Left ventricle myocardium inferior (tissue), 1 donor: Measurements from ENCODE around the gene FILIP1. TPM values are rescaled to one million over a fixed set of nuclear protein-coding genes. Genes with fewer than 3 reads are reported as not detected.

Experiments used
- DNase-seq: peaks from one replicate; pipeline ENCODE4 v3.0.0-alpha.2; 2020
- H3K27ac ChIP-seq: fragments of 200-600 bp; replicated peaks from 2 replicates; pipeline ENCODE4 v1.8.0; 2021
- H3K27me3 ChIP-seq: fragments of 200-600 bp; 2 replicates; pipeline ENCODE4 v1.8.0; 2021; ENCODE audit warnings: low read depth
- H3K36me3 ChIP-seq: fragments of 200-600 bp; 2 replicates; pipeline ENCODE4 v1.8.0; 2021
- H3K4me1 ChIP-seq: fragments of 200-600 bp; 2 replicates; pipeline ENCODE4 v1.8.0; 2021
- H3K4me3 ChIP-seq: fragments of 200-600 bp; 2 replicates; pipeline ENCODE4 v1.8.0; 2021; ENCODE audit warnings: mild to moderate bottlenecking, moderate library complexity
- H3K9me3 ChIP-seq: fragments of 200-600 bp; replicated peaks from 2 replicates; pipeline ENCODE4 v1.8.0; 2021
- intact Hi-C: fragments of 100-400 bp; cut with micrococcal nuclease; formaldehyde crosslinking; loops from one replicate; pipeline ENCODE4 v1.11.0; 2022
- total RNA-seq: library from RNA; stranded (reverse); fragmentation: NEBNext Ultra II Directional; extraction: Animal tissue kit (Norgen Biotek cat#: 25700); gene quantifications from one replicate; pipeline ENCODE4 v1.2.1, GENCODE V29; 2021
- TF ChIP-seq, protein P1 (sequence below): fragments of 200-600 bp; IDR thresholded peaks from 2 replicates; pipeline ENCODE4 v1.8.0; 2021; ENCODE audit warnings: antibody characterized with exemption, mild to moderate bottlenecking, borderline replicate concordance
- donor health status: DM: no; HTN: yes; CAD: no; lungs with severe emphysema.

The FILIP1 gene
- total RNA-seq, 1 donor from 2014 or later: 173 TPM

DNA sequence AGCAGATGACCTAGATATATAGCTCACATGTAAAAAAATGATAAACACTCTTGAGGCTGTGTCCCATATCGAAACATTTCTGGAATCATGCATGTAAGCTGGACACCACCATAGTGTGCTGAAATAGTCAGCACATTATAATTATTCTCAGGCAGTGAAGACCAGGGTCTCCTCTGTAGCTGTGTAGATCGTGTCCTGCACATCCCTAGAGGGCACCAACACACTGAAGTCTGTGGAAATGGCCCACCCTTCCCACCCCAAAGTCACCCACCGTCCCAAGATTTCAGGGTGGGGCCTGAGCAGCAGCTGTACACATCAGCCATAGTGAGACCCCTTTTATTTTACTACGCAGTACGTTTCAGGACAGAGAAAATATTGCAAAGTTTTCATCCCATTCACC is 188.0 kb downstream of the FILIP1 start:
- no peak for DNase-seq
- H3K4me3 ChIP-seq: no peak overlapping the region
- TF ChIP-seq, protein P1, sequence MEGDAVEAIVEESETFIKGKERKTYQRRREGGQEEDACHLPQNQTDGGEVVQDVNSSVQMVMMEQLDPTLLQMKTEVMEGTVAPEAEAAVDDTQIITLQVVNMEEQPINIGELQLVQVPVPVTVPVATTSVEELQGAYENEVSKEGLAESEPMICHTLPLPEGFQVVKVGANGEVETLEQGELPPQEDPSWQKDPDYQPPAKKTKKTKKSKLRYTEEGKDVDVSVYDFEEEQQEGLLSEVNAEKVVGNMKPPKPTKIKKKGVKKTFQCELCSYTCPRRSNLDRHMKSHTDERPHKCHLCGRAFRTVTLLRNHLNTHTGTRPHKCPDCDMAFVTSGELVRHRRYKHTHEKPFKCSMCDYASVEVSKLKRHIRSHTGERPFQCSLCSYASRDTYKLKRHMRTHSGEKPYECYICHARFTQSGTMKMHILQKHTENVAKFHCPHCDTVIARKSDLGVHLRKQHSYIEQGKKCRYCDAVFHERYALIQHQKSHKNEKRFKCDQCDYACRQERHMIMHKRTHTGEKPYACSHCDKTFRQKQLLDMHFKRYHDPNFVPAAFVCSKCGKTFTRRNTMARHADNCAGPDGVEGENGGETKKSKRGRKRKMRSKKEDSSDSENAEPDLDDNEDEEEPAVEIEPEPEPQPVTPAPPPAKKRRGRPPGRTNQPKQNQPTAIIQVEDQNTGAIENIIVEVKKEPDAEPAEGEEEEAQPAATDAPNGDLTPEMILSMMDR: no peak
- intact Hi-C loops: no loop called here
- peaks cover 3% of the 10 kb centered on the region for H3K9me3 ChIP-seq
- H3K36me3 ChIP-seq: peaks cover 29% of the 10 kb centered on the region
- no peak overlapping the region for H3K27ac ChIP-seq
- no peaks in the 10 kb centered on the region for H3K27me3 ChIP-seq
- H3K4me1 ChIP-seq: peaks cover 32% of the 10 kb centered on the region

DNA sequence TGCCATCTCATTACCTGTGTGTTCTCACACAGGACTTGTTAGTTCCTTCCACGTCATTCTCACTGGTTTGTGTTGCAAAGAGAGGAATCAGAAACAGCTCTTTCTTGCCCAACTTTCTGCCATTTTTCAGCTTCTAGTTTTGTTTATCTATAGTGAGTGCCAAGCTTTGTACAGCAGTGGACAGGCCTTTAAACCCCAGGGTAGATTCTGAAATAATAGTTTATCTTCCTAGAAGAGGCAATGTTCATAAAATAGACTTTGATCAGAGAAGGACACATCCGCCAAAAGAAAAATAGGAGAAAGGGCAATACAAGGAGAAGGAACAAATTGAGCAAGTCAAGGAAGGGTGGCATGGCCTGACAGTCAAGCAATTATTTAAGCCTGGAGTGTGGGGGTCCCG is 191.3 kb downstream of the FILIP1 start:
- H3K4me1 ChIP-seq: peaks cover 39% of the 10 kb centered on the region
- TF ChIP-seq, protein P1: no peak
- peaks cover 15% of the 10 kb centered on the region for H3K36me3 ChIP-seq
- no peak for DNase-seq
- H3K4me3 ChIP-seq: no peak overlapping the region
- intact Hi-C loops: no loop called here
- H3K27me3 ChIP-seq: no peaks in the 10 kb centered on the region
- H3K9me3 ChIP-seq: peaks cover 3% of the 10 kb centered on the region
- H3K27ac ChIP-seq: no peak overlapping the region

DNA sequence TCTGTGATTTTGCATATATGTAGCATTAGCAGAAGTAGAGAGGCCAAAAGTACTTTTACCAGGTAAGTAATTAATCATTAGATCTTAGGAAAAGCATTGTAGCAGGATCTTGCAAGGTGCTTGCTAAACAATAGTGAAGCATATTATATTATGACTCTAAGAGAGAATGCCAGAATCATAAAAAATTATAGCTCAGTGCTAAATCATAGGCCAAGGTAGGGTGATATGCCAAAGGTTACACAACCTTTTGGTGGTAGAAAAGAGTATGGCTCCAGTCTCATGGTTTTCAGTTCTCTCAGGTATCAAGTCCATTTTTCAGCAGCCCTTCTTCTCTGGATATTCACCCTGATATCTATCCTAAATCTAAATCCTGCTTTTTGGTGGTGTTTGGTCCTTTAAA is 192.1 kb downstream of the FILIP1 start:
- TF ChIP-seq, protein P1: no peak
- Histone ChIP-seq H3K36me3 (peaks cover 15% of the 10 kb centered on the region), H3K4me3 (no peak overlapping the region), H3K4me1 (peaks cover 33% of the 10 kb centered on the region), H3K9me3 (peaks cover 3% of the 10 kb centered on the region), H3K27me3 (no peaks in the 10 kb centered on the region), H3K27ac (no peak overlapping the region)
- intact Hi-C loops: no loop called here
- no peak for DNase-seq

DNA sequence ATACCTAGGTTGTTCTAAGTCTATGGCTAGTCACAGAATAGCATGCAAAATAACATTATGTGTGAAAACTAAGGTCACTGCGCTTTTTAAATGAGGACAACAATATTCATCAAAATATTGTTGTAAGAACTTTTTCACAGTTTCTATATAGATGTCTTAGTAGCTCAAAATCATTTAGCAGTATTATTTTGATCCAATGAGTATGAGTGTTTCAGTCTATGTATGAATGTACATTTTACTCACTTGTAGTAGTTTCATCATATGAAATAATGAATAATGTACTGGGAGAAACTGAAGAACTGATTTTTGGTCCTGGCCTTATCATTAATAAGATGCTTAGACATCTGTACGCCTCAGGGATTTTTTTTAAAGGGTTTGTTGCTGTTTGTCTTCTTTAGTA is 192.5 kb downstream of the FILIP1 start:
- TF ChIP-seq, protein P1: no peak
- peaks cover 3% of the 10 kb centered on the region for H3K9me3 ChIP-seq
- H3K27me3 ChIP-seq: no peaks in the 10 kb centered on the region
- intact Hi-C loops: no loop called here
- no peak overlapping the region for H3K27ac ChIP-seq
- DNase-seq: no peak
- H3K36me3 ChIP-seq: peaks cover 15% of the 10 kb centered on the region
- H3K4me3 ChIP-seq: no peak overlapping the region
- peaks cover 29% of the 10 kb centered on the region for H3K4me1 ChIP-seq

DNA sequence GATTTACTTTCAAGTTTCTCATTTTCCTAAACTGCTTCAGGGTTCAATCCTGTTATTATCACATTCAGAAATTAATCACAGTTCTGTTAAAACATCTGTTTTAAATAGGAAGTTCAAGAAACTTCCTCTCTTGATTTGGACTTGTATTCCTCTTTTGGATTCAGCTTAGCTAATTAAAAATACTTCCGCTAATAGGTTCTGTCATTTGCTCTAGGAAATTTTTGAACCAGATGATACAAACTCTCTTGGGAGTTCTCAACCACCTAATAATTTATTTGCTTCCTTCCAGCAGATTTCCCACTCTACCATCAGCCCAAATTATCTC is 193.1 kb downstream of the FILIP1 start:
- TF ChIP-seq, protein P1: no peak
- Histone ChIP-seq H3K9me3 (peaks cover 3% of the 10 kb centered on the region), H3K4me1 (peaks cover 23% of the 10 kb centered on the region), H3K36me3 (peaks cover 17% of the 10 kb centered on the region), H3K27me3 (no peaks in the 10 kb centered on the region), H3K27ac (peak overlapping the region; percentile 36), H3K4me3 (no peak overlapping the region)
- no peak for DNase-seq
- intact Hi-C loops: no loop called here
